Dendritic cell treated with granulocyte-macrophage colony-stimulating factor and Interleukin-4, amounts not matched to agents 40 ng/mL and 50 ng/mL, for 4 days (primary cell): ENCODE results near the gene SLFN5.
"Not testable (repeated sequence)": the region's sequence is repeated elsewhere in the genome, so short reads cannot be mapped to it uniquely, and the experiment has no call there.

ENCODE experiments used
- H3K27ac Mint-ChIP-seq: one replicate; pipeline ENCODE4 v1.8.0; 2022; ENCODE audit warnings: mild to moderate bottlenecking, mixed read lengths
- H3K27me3 Mint-ChIP-seq: one replicate; pipeline ENCODE4 v1.8.0; 2022; ENCODE audit warnings: mild to moderate bottlenecking, mixed read lengths
- H3K36me3 Mint-ChIP-seq: one replicate; pipeline ENCODE4 v1.8.0; 2022; ENCODE audit warnings: low read depth, mixed read lengths
- H3K4me1 Mint-ChIP-seq: one replicate; pipeline ENCODE4 v1.8.0; 2022; ENCODE audit warnings: low read depth, mixed read lengths
- H3K4me3 Mint-ChIP-seq: one replicate; pipeline ENCODE4 v1.8.0; 2022; ENCODE audit warnings: mild to moderate bottlenecking, moderate library complexity, mixed read lengths
- H3K9me3 Mint-ChIP-seq: one replicate; pipeline ENCODE4 v1.8.0; 2022; ENCODE audit warnings: mixed read lengths
- intact Hi-C: fragments of 100-400 bp; cut with micrococcal nuclease; formaldehyde crosslinking; loops from one replicate; pipeline ENCODE4 v1.15.0; 2022

Gene SLFN5

GRCh38 chr17:35242805-35243560 lies at the start of gene SLFN5:
SLFN5 (plus strand) TSS chr17:35243072; CDS start chr17:35258691, 15,619 bp downstream.
- Mint-ChIP-seq H3K4me1 (peaks cover 50% of the 10 kb centered on the region), H3K27ac (peak within 1 kb of the TSS; percentile 99), H3K27me3 (peaks cover 7% of the 10 kb centered on the region), H3K36me3 (peaks cover 31% of the 10 kb centered on the region), H3K4me3 (peak within 1 kb of the TSS; percentile 94), H3K9me3 (no peaks in the 10 kb centered on the region)
- intact Hi-C loops = loop anchor here (1.0 to 10.0 kb wide), 4 partner anchors 9 to 132 kb away; partner anchors contain the start of gene SLFN11

- H3K27ac Mint-ChIP-seq, H3K4me1 Mint-ChIP-seq, H3K4me3 Mint-ChIP-seq, H3K36me3 Mint-ChIP-seq, intact Hi-C loops: not testable (repeated sequence)
- H3K27me3 Mint-ChIP-seq = peaks cover 37% of the 10 kb centered on the region
- H3K9me3 Mint-ChIP-seq = peaks cover 10% of the 10 kb centered on the region
Measured at GRCh38 chr17:35194001-35194400, 48.9 kb upstream of the SLFN5 start, which contains the start of gene SLC35G3. SLC35G3 (minus strand) TSS chr17:35194393; CDS start chr17:35194307, 86 bp downstream.

- H3K4me3 Mint-ChIP-seq, intact Hi-C loops, H3K4me1 Mint-ChIP-seq, H3K27ac Mint-ChIP-seq, H3K36me3 Mint-ChIP-seq: not testable (repeated sequence)
- peaks cover 21% of the 10 kb centered on the region for H3K9me3 Mint-ChIP-seq
- H3K27me3 Mint-ChIP-seq = peaks cover 40% of the 10 kb centered on the region
Measured at GRCh38 chr17:35195062-35195461, 47.8 kb upstream of the SLFN5 start.

- H3K4me3 Mint-ChIP-seq, intact Hi-C loops, H3K27ac Mint-ChIP-seq, H3K4me1 Mint-ChIP-seq, H3K36me3 Mint-ChIP-seq: not testable (repeated sequence)
- Mint-ChIP-seq H3K9me3 (peaks cover 24% of the 10 kb centered on the region), H3K27me3 (peaks cover 37% of the 10 kb centered on the region)
Measured at GRCh38 chr17:35202582-35202981, 40.3 kb upstream of the SLFN5 start.

- H3K27ac Mint-ChIP-seq = no peak overlapping the region
- no peaks in the 10 kb centered on the region for H3K9me3 Mint-ChIP-seq
- H3K27me3 Mint-ChIP-seq = peaks cover 66% of the 10 kb centered on the region
- no peak overlapping the region for H3K4me3 Mint-ChIP-seq
- no peaks in the 10 kb centered on the region for H3K36me3 Mint-ChIP-seq
- intact Hi-C loops = no loop called here
- peaks cover 12% of the 10 kb centered on the region for H3K4me1 Mint-ChIP-seq
Measured at GRCh38 chr17:35210741-35211140, 32.1 kb upstream of the SLFN5 start.

- Mint-ChIP-seq H3K27ac (no peak overlapping the region), H3K4me1 (peaks cover 17% of the 10 kb centered on the region), H3K4me3 (no peak overlapping the region), H3K27me3 (peaks cover 56% of the 10 kb centered on the region), H3K36me3 (no peaks in the 10 kb centered on the region), H3K9me3 (no peaks in the 10 kb centered on the region)
- intact Hi-C loops = no loop called here
Measured at GRCh38 chr17:35212668-35213067, 30.2 kb upstream of the SLFN5 start.

GRCh38 chr17:35213412-35213940 lies 29.4 kb upstream of the SLFN5 start:
- intact Hi-C loops = no loop called here
- H3K4me3 Mint-ChIP-seq = no peak overlapping the region
- H3K36me3 Mint-ChIP-seq = no peaks in the 10 kb centered on the region
- peaks cover 55% of the 10 kb centered on the region for H3K27me3 Mint-ChIP-seq
- H3K9me3 Mint-ChIP-seq = no peaks in the 10 kb centered on the region
- H3K27ac Mint-ChIP-seq = no peak overlapping the region
- peaks cover 17% of the 10 kb centered on the region for H3K4me1 Mint-ChIP-seq

- intact Hi-C loops = no loop called here
- H3K36me3 Mint-ChIP-seq = no peaks in the 10 kb centered on the region
- no peak overlapping the region for H3K27ac Mint-ChIP-seq
- peaks cover 49% of the 10 kb centered on the region for H3K27me3 Mint-ChIP-seq
- no peak overlapping the region for H3K4me3 Mint-ChIP-seq
- H3K9me3 Mint-ChIP-seq = no peaks in the 10 kb centered on the region
- peaks cover 24% of the 10 kb centered on the region for H3K4me1 Mint-ChIP-seq
Measured at GRCh38 chr17:35214192-35214591, 28.7 kb upstream of the SLFN5 start.

GRCh38 chr17:35214631-35215273 lies 28.1 kb upstream of the SLFN5 start:
- H3K27ac Mint-ChIP-seq = no peak overlapping the region
- peaks cover 28% of the 10 kb centered on the region for H3K4me1 Mint-ChIP-seq
- no peak overlapping the region for H3K4me3 Mint-ChIP-seq
- H3K9me3 Mint-ChIP-seq = no peaks in the 10 kb centered on the region
- intact Hi-C loops = no loop called here
- H3K36me3 Mint-ChIP-seq = no peaks in the 10 kb centered on the region
- H3K27me3 Mint-ChIP-seq = peaks cover 44% of the 10 kb centered on the region

GRCh38 chr17:35217107-35217506 lies 25.8 kb upstream of the SLFN5 start:
- Mint-ChIP-seq H3K9me3 (peaks cover 3% of the 10 kb centered on the region), H3K27ac (no peak overlapping the region), H3K36me3 (no peaks in the 10 kb centered on the region), H3K4me3 (no peak overlapping the region), H3K27me3 (peaks cover 38% of the 10 kb centered on the region), H3K4me1 (peaks cover 28% of the 10 kb centered on the region)
- intact Hi-C loops = no loop called here

- H3K27me3 Mint-ChIP-seq = peaks cover 30% of the 10 kb centered on the region
- peaks cover 14% of the 10 kb centered on the region for H3K9me3 Mint-ChIP-seq
- H3K4me1 Mint-ChIP-seq = peaks cover 28% of the 10 kb centered on the region
- H3K27ac Mint-ChIP-seq = no peak overlapping the region
- intact Hi-C loops = no loop called here
- no peak overlapping the region for H3K4me3 Mint-ChIP-seq
- no peaks in the 10 kb centered on the region for H3K36me3 Mint-ChIP-seq
Measured at GRCh38 chr17:35218915-35219314, 24.0 kb upstream of the SLFN5 start.

GRCh38 chr17:35222452-35222851 lies 20.4 kb upstream of the SLFN5 start:
- no peaks in the 10 kb centered on the region for H3K36me3 Mint-ChIP-seq
- peaks cover 14% of the 10 kb centered on the region for H3K9me3 Mint-ChIP-seq
- intact Hi-C loops = no loop called here
- no peak overlapping the region for H3K27ac Mint-ChIP-seq
- H3K4me1 Mint-ChIP-seq = peaks cover 11% of the 10 kb centered on the region
- no peak overlapping the region for H3K4me3 Mint-ChIP-seq
- peaks cover 23% of the 10 kb centered on the region for H3K27me3 Mint-ChIP-seq

GRCh38 chr17:35224436-35224835 lies 18.4 kb upstream of the SLFN5 start:
- H3K36me3 Mint-ChIP-seq = no peaks in the 10 kb centered on the region
- intact Hi-C loops = no loop called here
- H3K9me3 Mint-ChIP-seq = peaks cover 14% of the 10 kb centered on the region
- H3K27ac Mint-ChIP-seq = no peak overlapping the region
- H3K27me3 Mint-ChIP-seq = peaks cover 23% of the 10 kb centered on the region
- H3K4me3 Mint-ChIP-seq = no peak overlapping the region
- peaks cover 5% of the 10 kb centered on the region for H3K4me1 Mint-ChIP-seq

GRCh38 chr17:35227546-35227945 lies 15.3 kb upstream of the SLFN5 start:
- intact Hi-C loops = no loop called here
- H3K9me3 Mint-ChIP-seq = peaks cover 7% of the 10 kb centered on the region
- H3K4me1 Mint-ChIP-seq = peaks cover 6% of the 10 kb centered on the region
- peaks cover 27% of the 10 kb centered on the region for H3K27me3 Mint-ChIP-seq
- H3K27ac Mint-ChIP-seq = no peak overlapping the region
- no peaks in the 10 kb centered on the region for H3K36me3 Mint-ChIP-seq
- H3K4me3 Mint-ChIP-seq = no peak overlapping the region
